ENCODE measurements around the gene DCHS1. TPM values are rescaled to one million over a fixed set of nuclear protein-coding genes. Genes with fewer than 3 reads are reported as not detected.

The DCHS1 gene
- total and polyA plus RNA-seq, 10 of the 15 experiments (the other 5 are each of a cell fraction or from before 2014, with no cell fraction given) = 0.02 to 0.64 (median 0.18) TPM; not detected in 1

- TF ChIP-seq RELA (IDR thresholded peaks at IDR 0.05; ENCODE audit: borderline replicate concordance, partially characterized antibody) (peak; percentile 74), FOXM1 (IDR thresholded peaks at IDR 0.05; ENCODE audit: low read depth, low read length) (no peak), NKRF (conservative IDR thresholded peaks at IDR 0.05) (peak; percentile 96), E2F4 (IDR thresholded peaks at IDR 0.05; ENCODE audit: low read depth, low read length) (no peak), ZZZ3 (IDR thresholded peaks at IDR 0.05; ENCODE audit: control insufficient read depth, insufficient read length, low read depth) (no peak), SRF (IDR thresholded peaks at IDR 0.05; ENCODE audit: low read depth in 2 of 2, low read length in 2 of 2) (no peak), SIX5 (IDR thresholded peaks at IDR 0.05; ENCODE audit: low read depth, low read length, severe bottlenecking) (no peak), STAT1 (conservative IDR thresholded peaks at IDR 0.05) (peak; percentile 2; the same call in 1 of the 2 replicates), BCL11A (IDR thresholded peaks at IDR 0.05; ENCODE audit: low read depth, low read length) (0 out of 2 replicates have a peak, but pooled peaks have one; percentile 28), CEBPB (IDR thresholded peaks at IDR 0.05; ENCODE audit: borderline replicate concordance in 1 of 2, low read depth in 2 of 2, low read length in 2 of 2) (no peak; a peak in 1 of 4 replicates), YY1 (IDR thresholded peaks at IDR 0.05; ENCODE audit: low read depth, low read length) (peak; percentile 71), LARP7 (IDR thresholded peaks at IDR 0.05) (peak; percentile 71; the same call in 1 of the 2 replicates), MAX (IDR thresholded peaks at IDR 0.05; ENCODE audit: low read depth, low read length) (peak; percentile 93), MLLT1 (IDR thresholded peaks at IDR 0.05) (0 out of 2 replicates have a peak, but pooled peaks have one; percentile 51), RUNX3 (IDR thresholded peaks at IDR 0.05; ENCODE audit: low read length) (peak; percentile 75), PAX8 (IDR thresholded peaks at IDR 0.05) (no peak), PML (IDR thresholded peaks at IDR 0.05; ENCODE audit: low read length) (peak; percentile 88), GATAD2B (conservative IDR thresholded peaks at IDR 0.05; ENCODE audit: low read depth) (peak; percentile 74; the same call in 1 of the 2 replicates), RAD21 (IDR thresholded peaks at IDR 0.05; ENCODE audit: insufficient read depth, low read depth, low read length) (0 out of 2 replicates have a peak, but pooled peaks have one; percentile 21), POU2F2 (IDR thresholded peaks at IDR 0.05; ENCODE audit: borderline replicate concordance, low read depth, low read length) (peak; percentile 85; the same call in 2 of the 3 replicates), ASH2L (IDR thresholded peaks at IDR 0.05; ENCODE audit: borderline replicate concordance, low read depth) (peak; percentile 42; the same call in 1 of the 2 replicates), EP300 (IDR thresholded peaks at IDR 0.05; ENCODE audit: borderline replicate concordance in 1 of 2, control insufficient read depth in 1 of 2, low read depth in 2 of 2, low read length in 2 of 2) (peak in 1 of 2 experiments; percentile 48; a peak in 1 of 4 replicates), SP1 (IDR thresholded peaks at IDR 0.05; ENCODE audit: low read depth, low read length) (peak; percentile 75)
Measured at GRCh38 chr11:6603287-6604080, 52.1 kb downstream of the DCHS1 start, which contains the start of the genes ILK and RRP8 (continued).

Data from GM12878 (cell line).